Cortex of kidney (tissue), 1 donor: ENCODE measurements around the gene DMKN.

Source experiments
- DNase-seq: peaks from one replicate; lab custom pipeline; 2025; lab: John Stamatoyannopoulos, UW

The DMKN gene

GRCh38 chr19:35525873-35526272 is 12.4 kb upstream of the DMKN start:
- no peak for DNase-seq

- no peak for DNase-seq
Observed at GRCh38 chr19:35524181-35524837, 10.9 kb upstream of the DMKN start.

- no peak for DNase-seq
Observed at GRCh38 chr19:35522745-35523327, 9.4 kb upstream of the DMKN start.

- no peak for DNase-seq
Observed at GRCh38 chr19:35521124-35521743, 7.8 kb upstream of the DMKN start.

- no peak for DNase-seq
Observed at GRCh38 chr19:35519291-35519690, 5.8 kb upstream of the DMKN start.

- no peak for DNase-seq
Observed at GRCh38 chr19:35518313-35518712, 4.9 kb upstream of the DMKN start.

GRCh38 chr19:35517342-35517741 is 3.9 kb upstream of the DMKN start:
- DNase-seq = no peak

GRCh38 chr19:35516310-35516709 is 2.9 kb upstream of the DMKN start:
- no peak for DNase-seq

- DNase-seq = no peak
Observed at GRCh38 chr19:35514282-35514809, 897 bp upstream of the DMKN start.

- no peak for DNase-seq
Observed at GRCh38 chr19:35512831-35513627, 420 bp downstream of the DMKN start.

- no peak for DNase-seq
Observed at GRCh38 chr19:35511337-35511736, 2.1 kb downstream of the DMKN start.

- DNase-seq = no peak
Observed at GRCh38 chr19:35510626-35510964, 2.9 kb downstream of the DMKN start.

- no peak for DNase-seq
Observed at GRCh38 chr19:35509861-35510625, 3.4 kb downstream of the DMKN start.

- DNase-seq = no peak
Observed at GRCh38 chr19:35509018-35509652, 4.3 kb downstream of the DMKN start.

GRCh38 chr19:35508129-35508528 is 5.3 kb downstream of the DMKN start:
- DNase-seq = no peak

- DNase-seq = no peak
Observed at GRCh38 chr19:35507561-35507960, 5.9 kb downstream of the DMKN start.

GRCh38 chr19:35506011-35506410 is 7.4 kb downstream of the DMKN start:
- no peak for DNase-seq

- no peak for DNase-seq
Observed at GRCh38 chr19:35502751-35503150, 10.7 kb downstream of the DMKN start.

- no peak for DNase-seq
Observed at GRCh38 chr19:35501684-35502083, 11.8 kb downstream of the DMKN start.

GRCh38 chr19:35500611-35501010 is 12.8 kb downstream of the DMKN start:
- DNase-seq = no peak

GRCh38 chr19:35498984-35499527 is 14.4 kb downstream of the DMKN start:
- DNase-seq = no peak
